ENCODE results near the gene FOXRED1. TPM values are rescaled to one million over a fixed set of nuclear protein-coding genes. Genes with fewer than 3 reads are reported as not detected.

FOXRED1 gene
- total RNA-seq, 4 donors from 2014 or later = 12.5 to 20.8 (median 16.2) TPM

GRCh38 chr11:126277780-126278179, 8.8 kb downstream of the FOXRED1 start:
- Histone ChIP-seq H3K36me3 (peaks cover 0 to 44% of the 10 kb centered on the region in 2 donors), H3K4me1 (peaks cover 7 to 8% of the 10 kb centered on the region in 2 donors), H3K4me3 (no peak overlapping the region), H3K9me3 (no peaks in the 10 kb centered on the region), H3K27me3 (no peaks in the 10 kb centered on the region), H3K27ac (no peak overlapping the region)
- no peak for ATAC-seq
- intact Hi-C loops (cut with DNase I; ENCODE audit: low total_unique reads) = no loop called here
- in situ Hi-C loops (cut with MboI; ENCODE audit: low sequenced_read_pairs in 4 of 4) = loop anchor here in 1 of 4 donors (10.0 kb wide), 1 partner anchor 63 kb away; the partner anchor contains the start of genes FAM118B and RPUSD4
- TF ChIP-seq CTCF (IDR thresholded peaks at IDR 0.05 in 4 of 5, conservative IDR thresholded peaks at IDR 0.05 in 1 of 5) (no peak), POLR2A (IDR thresholded peaks at IDR 0.05) (no peak)
- DNase-seq = no peak

- Histone ChIP-seq H3K9me3 (no peaks in the 10 kb centered on the region), H3K4me1 (peaks cover 11 to 14% of the 10 kb centered on the region in 2 donors), H3K36me3 (peaks cover 0 to 30% of the 10 kb centered on the region in 2 donors), H3K4me3 (no peak overlapping the region), H3K27me3 (no peaks in the 10 kb centered on the region), H3K27ac (no peak overlapping the region)
- TF ChIP-seq POLR2A (IDR thresholded peaks at IDR 0.05) (no peak), CTCF (IDR thresholded peaks at IDR 0.05 in 4 of 5, conservative IDR thresholded peaks at IDR 0.05 in 1 of 5) (no peak)
- no peak for ATAC-seq
- intact Hi-C loops (cut with DNase I; ENCODE audit: low total_unique reads) = no loop called here
- in situ Hi-C loops (cut with MboI; ENCODE audit: low sequenced_read_pairs in 4 of 4) = loop anchor here in 1 of 4 donors (10.0 kb wide), 1 partner anchor 64 kb away; the partner anchor contains the start of genes FAM118B and RPUSD4
- DNase-seq = no peak
These were observed 10.2 kb downstream of the FOXRED1 start for GRCh38 chr11:126279191-126279590.

DNA sequence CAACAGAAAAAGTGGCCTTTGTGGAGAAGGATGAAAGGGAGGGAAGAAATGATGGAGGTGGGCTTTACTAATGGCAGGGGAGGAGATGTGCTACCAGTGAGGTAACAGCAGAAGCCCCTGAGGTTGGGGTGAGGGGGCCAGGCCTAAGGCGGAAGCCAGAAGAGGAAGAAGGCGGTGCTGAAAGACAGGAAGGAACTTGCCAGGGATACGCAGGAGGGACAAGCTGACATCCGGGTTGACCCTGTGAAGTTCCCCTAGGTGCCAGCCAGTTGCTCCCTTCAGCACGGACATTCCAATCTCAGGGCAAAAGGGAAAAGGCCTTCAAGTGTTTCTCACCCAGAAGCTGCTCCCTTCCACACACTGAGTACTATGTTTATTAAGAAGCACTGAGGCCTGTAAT, 11.6 kb downstream of the FOXRED1 start:
- intact Hi-C loops (cut with DNase I; ENCODE audit: low total_unique reads) (no loop called here), in situ Hi-C loops (cut with MboI; ENCODE audit: low sequenced_read_pairs in 4 of 4) (no loop called here)
- Histone ChIP-seq H3K27ac (no peak overlapping the region), H3K36me3 (peaks cover 0 to 16% of the 10 kb centered on the region in 2 donors), H3K4me1 (peaks cover 11 to 21% of the 10 kb centered on the region in 2 donors), H3K9me3 (no peaks in the 10 kb centered on the region), H3K27me3 (no peaks in the 10 kb centered on the region), H3K4me3 (no peak overlapping the region)
- TF ChIP-seq POLR2A (IDR thresholded peaks at IDR 0.05) = no peak
- ATAC-seq = no peak
- no peak for DNase-seq

GRCh38 chr11:126281245-126281644, 12.3 kb downstream of the FOXRED1 start:
- H3K36me3 ChIP-seq = peaks cover 0 to 10% of the 10 kb centered on the region in 2 donors
- TF ChIP-seq POLR2A (IDR thresholded peaks at IDR 0.05) (no peak), CTCF (IDR thresholded peaks at IDR 0.05 in 4 of 5, conservative IDR thresholded peaks at IDR 0.05 in 1 of 5) (no peak)
- H3K27ac ChIP-seq = peak overlapping the region in 1 of 4 donors; percentile 94
- in situ Hi-C loops (cut with MboI; ENCODE audit: low sequenced_read_pairs in 4 of 4) (no loop called here), intact Hi-C loops (cut with DNase I; ENCODE audit: low total_unique reads) (no loop called here)
- no peaks in the 10 kb centered on the region for H3K9me3 ChIP-seq
- peaks cover 11 to 21% of the 10 kb centered on the region in 2 donors for H3K4me1 ChIP-seq
- ATAC-seq (no peak), DNase-seq (no peak)
- H3K27me3 ChIP-seq = no peaks in the 10 kb centered on the region
- no peak overlapping the region for H3K4me3 ChIP-seq

DNA sequence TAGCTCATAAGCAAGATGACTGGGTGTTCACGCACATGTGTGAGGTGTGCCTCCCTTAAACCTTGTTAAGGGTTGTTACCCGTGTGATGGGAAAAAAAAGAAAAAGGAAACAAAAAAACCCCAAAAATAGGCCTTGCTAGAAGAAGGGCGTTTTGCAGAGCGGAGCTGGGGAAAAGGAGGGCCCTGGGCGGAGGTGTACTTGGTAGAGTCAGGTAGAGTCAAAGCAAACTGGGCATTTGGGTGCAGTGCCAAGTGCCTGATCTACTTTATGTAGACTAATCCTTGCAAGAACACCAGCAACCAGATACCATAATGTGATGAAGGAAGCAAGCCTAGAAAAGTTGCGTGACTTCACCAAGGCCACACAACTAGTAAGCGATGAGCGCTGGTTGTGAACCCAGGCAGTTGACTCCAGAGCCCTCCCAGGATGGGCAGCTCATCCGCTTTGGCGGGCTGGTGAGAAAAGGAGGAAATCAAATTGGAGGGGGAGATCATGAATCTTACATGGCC, 12.8 kb downstream of the FOXRED1 start:
- in situ Hi-C loops (cut with MboI; ENCODE audit: low sequenced_read_pairs in 4 of 4) (no loop called here), intact Hi-C loops (cut with DNase I; ENCODE audit: low total_unique reads) (no loop called here)
- ATAC-seq (no peak), DNase-seq (no peak)
- H3K27me3 ChIP-seq = no peaks in the 10 kb centered on the region
- peaks cover 0 to 7% of the 10 kb centered on the region in 2 donors for H3K36me3 ChIP-seq
- H3K4me3 ChIP-seq = peak overlapping the region; percentile 72 to 88 (median 84)
- TF ChIP-seq POLR2A (IDR thresholded peaks at IDR 0.05) (no peak), CTCF (IDR thresholded peaks at IDR 0.05 in 4 of 5, conservative IDR thresholded peaks at IDR 0.05 in 1 of 5) (no peak)
- H3K4me1 ChIP-seq = peaks cover 11 to 21% of the 10 kb centered on the region in 2 donors
- peak overlapping the region; percentile 85 to 95 (median 92) for H3K27ac ChIP-seq
- H3K9me3 ChIP-seq = no peaks in the 10 kb centered on the region
